ENCODE data around the gene OLFML3.

OLFML3 gene

DNA sequence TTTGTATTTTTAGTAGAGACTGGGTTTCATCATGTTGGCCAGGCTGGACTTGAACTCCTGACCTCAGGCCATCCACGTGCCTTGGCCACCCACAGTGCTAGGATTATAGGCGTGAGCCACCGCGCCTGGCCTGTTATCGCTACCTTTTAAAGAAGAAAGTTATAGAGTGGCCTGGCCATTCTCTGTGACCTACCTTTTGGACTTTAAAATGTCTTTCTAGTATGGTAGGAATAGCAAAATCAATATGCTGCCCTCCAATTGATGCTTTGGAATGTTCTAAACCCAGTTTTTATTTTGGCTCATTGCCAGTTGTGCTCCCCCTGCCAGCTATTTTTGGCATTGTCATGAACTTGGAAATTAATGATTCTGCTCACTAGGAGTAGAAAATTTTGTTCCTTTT is 30.3 kb upstream of the OLFML3 start:
- Histone ChIP-seq H3K4me2 (ENCODE audit: insufficient read depth, low read length, poor library complexity, severe bottlenecking) (no peak overlapping the region), H3K23ac (ENCODE audit: low read depth, low read length, poor library complexity) (no peak overlapping the region), H3K4ac (ENCODE audit: low read length) (no peak overlapping the region), H3K9me3 (replicated peaks in 1 of 2; ENCODE audit: control insufficient read depth in 2 of 2, insufficient read depth in 1 of 2, low read depth in 1 of 2, low read length in 2 of 2) (peaks cover 0 to 11% of the 10 kb centered on the region in 2 donors), H4K91ac (ENCODE audit: low read depth, low read length, poor library complexity) (no peak overlapping the region), H2BK120ac (ENCODE audit: low read depth, low read length) (no peak overlapping the region), H3K14ac (ENCODE audit: low read length) (no peak overlapping the region), H3K4me1 (ENCODE audit: control insufficient read depth in 2 of 2, insufficient read depth in 1 of 2, low read depth in 1 of 2, low read length in 2 of 2) (no peaks in the 10 kb centered on the region), H2BK12ac (ENCODE audit: low read length) (no peak overlapping the region), H2BK5ac (ENCODE audit: low read length) (no peak overlapping the region), H2AK5ac (ENCODE audit: low read depth, low read length) (no peak overlapping the region), H3K4me3 (ENCODE audit: low read length in 2 of 2) (no peak overlapping the region), H3K79me1 (ENCODE audit: low read depth, low read length) (peaks cover 3% of the 10 kb centered on the region), H2BK15ac (ENCODE audit: low read length) (no peak overlapping the region), H4K8ac (ENCODE audit: low read depth, low read length) (no peak overlapping the region), H3K9ac (ENCODE audit: low read depth, low read length, poor library complexity) (no peak overlapping the region), H3K27me3 (ENCODE audit: control insufficient read depth in 3 of 3, insufficient read depth in 3 of 3, low read depth in 1 of 3, low read length in 3 of 3) (no peaks in the 10 kb centered on the region), H3K36me3 (replicated peaks in 1 of 2; ENCODE audit: control insufficient read depth in 2 of 2, insufficient read depth in 2 of 2, low read length in 2 of 2) (peaks cover 2 to 21% of the 10 kb centered on the region in 2 donors), H3K18ac (ENCODE audit: low read length) (no peak overlapping the region), H3K27ac (replicated peaks; ENCODE audit: low read length) (no peak overlapping the region), H2AFZ (ENCODE audit: low read length) (no peak overlapping the region)
- no CpG with 5 or more reads among the region's 5 CpGs for WGBS, 2 donors (ENCODE audit: extremely low coverage in 2 of 2, insufficient read length in 2 of 2, insufficient replicate concordance in 1 of 2)
- no peak for DNase-seq (ENCODE audit: low spot score)

DNA sequence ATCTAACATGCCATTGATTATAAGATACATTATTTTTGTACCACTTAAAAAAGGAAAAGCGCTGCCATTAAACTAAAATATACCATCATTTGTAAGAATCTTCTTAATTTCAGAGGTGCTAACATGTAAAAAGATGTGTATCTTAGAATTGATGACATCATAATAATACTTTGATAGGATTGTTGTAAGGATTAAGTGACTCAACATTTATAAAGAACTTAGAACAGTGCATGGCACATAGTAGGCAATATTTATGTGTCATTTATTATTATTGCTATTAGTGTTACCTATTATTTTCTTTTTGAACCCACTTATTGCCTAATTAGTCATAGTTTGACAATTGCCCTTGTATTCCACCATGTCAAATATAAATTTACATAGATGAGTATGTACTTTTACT is 28.4 kb upstream of the OLFML3 start:
- Histone ChIP-seq H3K23ac (ENCODE audit: low read depth, low read length, poor library complexity) (no peak overlapping the region), H2AK5ac (ENCODE audit: low read depth, low read length) (no peak overlapping the region), H3K36me3 (replicated peaks in 1 of 2; ENCODE audit: control insufficient read depth in 2 of 2, insufficient read depth in 2 of 2, low read length in 2 of 2) (peaks cover 2 to 28% of the 10 kb centered on the region in 2 donors), H2BK12ac (ENCODE audit: low read length) (no peak overlapping the region), H3K9ac (ENCODE audit: low read depth, low read length, poor library complexity) (no peak overlapping the region), H2BK15ac (ENCODE audit: low read length) (no peak overlapping the region), H3K4me1 (ENCODE audit: control insufficient read depth in 2 of 2, insufficient read depth in 1 of 2, low read depth in 1 of 2, low read length in 2 of 2) (no peaks in the 10 kb centered on the region), H2BK5ac (ENCODE audit: low read length) (no peak overlapping the region), H3K4ac (ENCODE audit: low read length) (no peak overlapping the region), H3K79me1 (ENCODE audit: low read depth, low read length) (no peaks in the 10 kb centered on the region), H3K27me3 (ENCODE audit: control insufficient read depth in 3 of 3, insufficient read depth in 3 of 3, low read depth in 1 of 3, low read length in 3 of 3) (no peaks in the 10 kb centered on the region), H4K91ac (ENCODE audit: low read depth, low read length, poor library complexity) (no peak overlapping the region), H3K4me3 (ENCODE audit: low read length in 2 of 2) (no peak overlapping the region), H4K8ac (ENCODE audit: low read depth, low read length) (no peak overlapping the region), H3K27ac (replicated peaks; ENCODE audit: low read length) (no peak overlapping the region), H2BK120ac (ENCODE audit: low read depth, low read length) (no peak overlapping the region), H3K18ac (ENCODE audit: low read length) (no peak overlapping the region), H2AFZ (ENCODE audit: low read length) (no peak overlapping the region), H3K4me2 (ENCODE audit: insufficient read depth, low read length, poor library complexity, severe bottlenecking) (no peak overlapping the region), H3K9me3 (replicated peaks in 1 of 2; ENCODE audit: control insufficient read depth in 2 of 2, insufficient read depth in 1 of 2, low read depth in 1 of 2, low read length in 2 of 2) (no peaks in the 10 kb centered on the region), H3K14ac (ENCODE audit: low read length) (no peak overlapping the region)
- no peak for DNase-seq (ENCODE audit: low spot score)
- WGBS, 2 donors (ENCODE audit: extremely low coverage in 2 of 2, insufficient read length in 2 of 2, insufficient replicate concordance in 1 of 2): no CpG with 5 or more reads among the region's 1 CpG

DNA sequence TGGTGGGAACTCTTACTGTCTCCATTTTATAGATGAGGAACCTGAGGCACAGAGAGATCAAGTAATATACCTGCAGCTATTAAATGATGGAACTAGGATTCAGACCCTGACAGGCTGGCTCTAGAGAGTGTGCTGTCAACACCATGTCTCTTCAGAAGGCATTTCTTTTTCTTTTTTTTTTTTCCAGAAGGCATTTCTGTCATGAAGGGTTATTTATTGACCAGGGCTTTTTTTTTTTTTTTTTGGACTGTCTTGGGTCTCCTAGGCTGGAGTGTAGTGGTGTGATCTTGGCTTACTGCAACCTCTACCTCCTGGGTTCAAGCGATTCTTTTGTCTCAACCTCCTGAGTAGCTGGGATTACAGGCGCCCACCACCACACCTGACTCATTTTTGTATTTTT is 27.6 kb upstream of the OLFML3 start:
- DNase-seq (ENCODE audit: low spot score): no peak
- Histone ChIP-seq H2AFZ (ENCODE audit: low read length) (no peak overlapping the region), H2AK5ac (ENCODE audit: low read depth, low read length) (no peak overlapping the region), H2BK120ac (ENCODE audit: low read depth, low read length) (no peak overlapping the region), H3K9ac (ENCODE audit: low read depth, low read length, poor library complexity) (no peak overlapping the region), H4K91ac (ENCODE audit: low read depth, low read length, poor library complexity) (no peak overlapping the region), H3K9me3 (replicated peaks in 1 of 2; ENCODE audit: control insufficient read depth in 2 of 2, insufficient read depth in 1 of 2, low read depth in 1 of 2, low read length in 2 of 2) (no peaks in the 10 kb centered on the region), H2BK12ac (ENCODE audit: low read length) (no peak overlapping the region), H2BK15ac (ENCODE audit: low read length) (no peak overlapping the region), H3K4me1 (ENCODE audit: control insufficient read depth in 2 of 2, insufficient read depth in 1 of 2, low read depth in 1 of 2, low read length in 2 of 2) (no peaks in the 10 kb centered on the region), H2BK5ac (ENCODE audit: low read length) (no peak overlapping the region), H3K18ac (ENCODE audit: low read length) (no peak overlapping the region), H3K14ac (ENCODE audit: low read length) (no peak overlapping the region), H3K4me2 (ENCODE audit: insufficient read depth, low read length, poor library complexity, severe bottlenecking) (no peak overlapping the region), H3K27me3 (ENCODE audit: control insufficient read depth in 3 of 3, insufficient read depth in 3 of 3, low read depth in 1 of 3, low read length in 3 of 3) (no peaks in the 10 kb centered on the region), H3K4me3 (ENCODE audit: low read length in 2 of 2) (no peak overlapping the region), H3K79me1 (ENCODE audit: low read depth, low read length) (no peaks in the 10 kb centered on the region), H4K8ac (ENCODE audit: low read depth, low read length) (no peak overlapping the region), H3K36me3 (replicated peaks in 1 of 2; ENCODE audit: control insufficient read depth in 2 of 2, insufficient read depth in 2 of 2, low read length in 2 of 2) (peaks cover 2 to 35% of the 10 kb centered on the region in 2 donors), H3K4ac (ENCODE audit: low read length) (no peak overlapping the region), H3K23ac (ENCODE audit: low read depth, low read length, poor library complexity) (no peak overlapping the region), H3K27ac (replicated peaks; ENCODE audit: low read length) (no peak overlapping the region)
- no CpG with 5 or more reads among the region's 2 CpGs for WGBS, 2 donors (ENCODE audit: extremely low coverage in 2 of 2, insufficient read length in 2 of 2, insufficient replicate concordance in 1 of 2)

DNA sequence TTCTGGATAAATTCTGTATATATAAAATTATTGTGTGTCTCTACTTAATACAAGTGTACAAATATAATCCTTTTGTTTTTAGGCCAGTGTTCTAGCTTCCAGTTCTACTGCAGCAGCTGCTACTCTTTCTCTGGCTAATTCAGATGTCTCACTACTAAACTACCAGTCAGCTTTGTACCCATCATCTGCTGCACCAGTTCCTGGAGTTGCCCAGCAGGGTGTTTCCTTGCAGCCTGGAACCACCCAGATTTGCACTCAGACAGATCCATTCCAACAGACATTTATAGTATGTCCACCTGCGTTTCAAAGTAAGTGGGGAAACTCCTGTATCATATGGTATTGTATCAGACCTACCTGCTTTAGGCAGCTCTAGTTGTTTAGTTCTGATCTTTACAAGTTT is 21.3 kb upstream of the OLFML3 start:
- no peak overlapping the region for H2BK120ac ChIP-seq (ENCODE audit: low read depth, low read length)
- H3K27me3 ChIP-seq (ENCODE audit: control insufficient read depth in 3 of 3, insufficient read depth in 3 of 3, low read depth in 1 of 3, low read length in 3 of 3): no peaks in the 10 kb centered on the region
- H3K79me1 ChIP-seq (ENCODE audit: low read depth, low read length): no peaks in the 10 kb centered on the region
- H3K18ac ChIP-seq (ENCODE audit: low read length): no peak overlapping the region
- H3K4ac ChIP-seq (ENCODE audit: low read length): no peak overlapping the region
- no peak overlapping the region for H4K8ac ChIP-seq (ENCODE audit: low read depth, low read length)
- H3K9me3 ChIP-seq (replicated peaks in 1 of 2; ENCODE audit: control insufficient read depth in 2 of 2, insufficient read depth in 1 of 2, low read depth in 1 of 2, low read length in 2 of 2): no peaks in the 10 kb centered on the region
- H3K4me1 ChIP-seq (ENCODE audit: control insufficient read depth in 2 of 2, insufficient read depth in 1 of 2, low read depth in 1 of 2, low read length in 2 of 2): peaks cover 0 to 2% of the 10 kb centered on the region in 2 donors
- no peak overlapping the region for H3K27ac ChIP-seq (replicated peaks; ENCODE audit: low read length)
- WGBS, 2 donors (ENCODE audit: extremely low coverage in 2 of 2, insufficient read length in 2 of 2, insufficient replicate concordance in 1 of 2): no CpG with 5 or more reads among the region's 1 CpG
- H3K4me3 ChIP-seq (ENCODE audit: low read length in 2 of 2): no peak overlapping the region
- no peak overlapping the region for H2BK15ac ChIP-seq (ENCODE audit: low read length)
- H2AK5ac ChIP-seq (ENCODE audit: low read depth, low read length): no peak overlapping the region
- no peak overlapping the region for H2BK5ac ChIP-seq (ENCODE audit: low read length)
- DNase-seq (ENCODE audit: low spot score): no peak
- H3K36me3 ChIP-seq (replicated peaks in 1 of 2; ENCODE audit: control insufficient read depth in 2 of 2, insufficient read depth in 2 of 2, low read length in 2 of 2): peaks cover 9 to 93% of the 10 kb centered on the region in 2 donors
- H2BK12ac ChIP-seq (ENCODE audit: low read length): no peak overlapping the region
- no peak overlapping the region for H3K9ac ChIP-seq (ENCODE audit: low read depth, low read length, poor library complexity)
- H3K23ac ChIP-seq (ENCODE audit: low read depth, low read length, poor library complexity): no peak overlapping the region
- no peak overlapping the region for H4K91ac ChIP-seq (ENCODE audit: low read depth, low read length, poor library complexity)
- H3K4me2 ChIP-seq (ENCODE audit: insufficient read depth, low read length, poor library complexity, severe bottlenecking): no peak overlapping the region
- no peak overlapping the region for H3K14ac ChIP-seq (ENCODE audit: low read length)
- H2AFZ ChIP-seq (ENCODE audit: low read length): no peak overlapping the region

Data from neuronal stem cell (in vitro differentiated cells).